Measurements from ENCODE around the gene BICD2. TPM values are rescaled to one million over a fixed set of nuclear protein-coding genes. Genes with fewer than 3 reads are reported as not detected.
"Not testable (repeated sequence)": the region's sequence is repeated elsewhere in the genome, so short reads cannot be mapped to it uniquely, and the experiment has no call there.

BICD2 gene
- 33.2 TPM for total RNA-seq
- long read RNA-seq, full-length matches to known transcripts: 54 of 129 reads
- long read RNA-seq, partial matches to known transcripts: 73 of 129 reads
- long read RNA-seq, other reads (novel, unspliced or antisense): 2 of 129 reads

GRCh38 chr9:92764381-92764987, at the start of gene BICD2:
TSS of gene BICD2 (minus strand) at chr9:92764833. CDS start at chr9:92764744, 89 bp downstream.
- intact Hi-C loops (cut with DNase I): loop anchor here (10.0 kb wide), 1 partner anchor 50 kb away; no protein-coding TSS in a partner anchor
- no peak for ATAC-seq (ENCODE audit: poor library complexity)

GRCh38 chr9:92809629-92810326, 45.1 kb upstream of the BICD2 start:
- intact Hi-C loops (cut with DNase I); ATAC-seq (ENCODE audit: poor library complexity): not testable (repeated sequence)

More at GRCh38 chr9:92764381-92764987, at the start of gene BICD2:
- DNase-seq: no peak

GRCh38 chr9:92808726-92809451, 44.3 kb upstream of the BICD2 start:
- intact Hi-C loops (cut with DNase I): no loop called here
- DNase-seq: peak; percentile 72
- peak; percentile 77 for ATAC-seq (ENCODE audit: poor library complexity)

More at GRCh38 chr9:92809629-92810326, 45.1 kb upstream of the BICD2 start:
- not testable (repeated sequence) for DNase-seq

- intact Hi-C loops (cut with DNase I): no loop called here
- DNase-seq (no peak), ATAC-seq (ENCODE audit: poor library complexity) (peak; percentile 13)
Observed at GRCh38 chr9:92807757-92808725, 43.4 kb upstream of the BICD2 start.

- ATAC-seq (ENCODE audit: poor library complexity): no peak
- intact Hi-C loops (cut with DNase I): no loop called here
- DNase-seq: no peak
Observed at GRCh38 chr9:92807031-92807756, 42.6 kb upstream of the BICD2 start.

GRCh38 chr9:92804727-92805126, 40.1 kb upstream of the BICD2 start:
- ATAC-seq (ENCODE audit: poor library complexity) (no peak), DNase-seq (no peak)
- intact Hi-C loops (cut with DNase I): no loop called here

GRCh38 chr9:92798358-92798757, 33.7 kb upstream of the BICD2 start:
- ATAC-seq (ENCODE audit: poor library complexity) (no peak), DNase-seq (no peak)
- intact Hi-C loops (cut with DNase I): no loop called here

GRCh38 chr9:92796337-92796804, 31.7 kb upstream of the BICD2 start:
- intact Hi-C loops (cut with DNase I); ATAC-seq (ENCODE audit: poor library complexity); DNase-seq: not testable (repeated sequence)

GRCh38 chr9:92795598-92796336, 31.1 kb upstream of the BICD2 start:
- no peak for ATAC-seq (ENCODE audit: poor library complexity)
- no peak for DNase-seq
- intact Hi-C loops (cut with DNase I): no loop called here

GRCh38 chr9:92795000-92795399, 30.4 kb upstream of the BICD2 start:
- ATAC-seq (ENCODE audit: poor library complexity) (no peak), DNase-seq (no peak)
- intact Hi-C loops (cut with DNase I): loop anchor here (5.0 kb wide), 1 partner anchor 78 kb away; no protein-coding TSS in a partner anchor

- intact Hi-C loops (cut with DNase I): loop anchor here (5.0 kb wide), 1 partner anchor 77 kb away; no protein-coding TSS in a partner anchor
- DNase-seq: no peak
Observed at GRCh38 chr9:92794426-92794825, 29.8 kb upstream of the BICD2 start.

GRCh38 chr9:92790542-92791527, 26.2 kb upstream of the BICD2 start:
- ATAC-seq (ENCODE audit: poor library complexity) (peak; percentile 99), DNase-seq (peak; percentile 82)
- intact Hi-C loops (cut with DNase I): loop anchor here (5.0 kb wide), 1 partner anchor 74 kb away; no protein-coding TSS in a partner anchor

More at GRCh38 chr9:92794426-92794825, 29.8 kb upstream of the BICD2 start:
- no peak for ATAC-seq (ENCODE audit: poor library complexity)

- intact Hi-C loops (cut with DNase I): no loop called here
- no peak for DNase-seq
- no peak for ATAC-seq (ENCODE audit: poor library complexity)
Observed at GRCh38 chr9:92786298-92786697, 21.7 kb upstream of the BICD2 start.

GRCh38 chr9:92781899-92782298, 17.3 kb upstream of the BICD2 start:
- intact Hi-C loops (cut with DNase I): no loop called here
- DNase-seq (no peak), ATAC-seq (ENCODE audit: poor library complexity) (no peak)

GRCh38 chr9:92780206-92780605, 15.6 kb upstream of the BICD2 start:
- intact Hi-C loops (cut with DNase I): no loop called here
- no peak for DNase-seq
- ATAC-seq (ENCODE audit: poor library complexity): no peak
